Activated CD4-positive, alpha-beta T cell treated with anti-CD3 and anti-CD28 coated beads, Interleukin-2, amount 10 ng/mL, durations not matched to agents 24 days and 14 days (primary cell): Measurements from ENCODE around the gene MBNL2. TPM values are rescaled to one million over a fixed set of nuclear protein-coding genes. Genes with fewer than 3 reads are reported as not detected.
A peak's percentile ranks its signal among the peaks of the same experiment; 100 is the strongest.
"Not testable (repeated sequence)": the region's sequence is repeated elsewhere in the genome, so short reads cannot be mapped to it uniquely, and the experiment has no call there.

Experiments
- DNase-seq: peaks from one replicate; pipeline ENCODE4 v3.0.0; 2022
- H3K27ac Mint-ChIP-seq: one replicate; pipeline ENCODE4 v1.8.0; 2022; ENCODE audit warnings: mild to moderate bottlenecking, mixed read lengths
- H3K27me3 Mint-ChIP-seq: one replicate; pipeline ENCODE4 v1.8.0; 2022; ENCODE audit warnings: mixed read lengths
- H3K36me3 Mint-ChIP-seq: one replicate; pipeline ENCODE4 v1.8.0; 2022; ENCODE audit warnings: low read depth, mild to moderate bottlenecking, mixed read lengths
- H3K4me1 Mint-ChIP-seq: one replicate; pipeline ENCODE4 v1.8.0; 2021; ENCODE audit warnings: mixed read lengths
- H3K4me3 Mint-ChIP-seq: one replicate; pipeline ENCODE4 v1.8.0; 2022; ENCODE audit warnings: mild to moderate bottlenecking, moderate library complexity, mixed read lengths
- H3K9me3 Mint-ChIP-seq: one replicate; pipeline ENCODE4 v1.8.0; 2021; ENCODE audit warnings: mixed read lengths
- intact Hi-C: fragments of 100-400 bp; cut with micrococcal nuclease; formaldehyde crosslinking; loops from one replicate; pipeline ENCODE4 v1.15.1; 2023
- total RNA-seq: library from RNA; stranded (reverse); gene quantifications from 2 replicates; pipeline ENCODE4 v1.2.3, GENCODE V29; 2022

The MBNL2 gene
- total RNA-seq, 1 donor from 2014 or later: 22.0 TPM

DNA sequence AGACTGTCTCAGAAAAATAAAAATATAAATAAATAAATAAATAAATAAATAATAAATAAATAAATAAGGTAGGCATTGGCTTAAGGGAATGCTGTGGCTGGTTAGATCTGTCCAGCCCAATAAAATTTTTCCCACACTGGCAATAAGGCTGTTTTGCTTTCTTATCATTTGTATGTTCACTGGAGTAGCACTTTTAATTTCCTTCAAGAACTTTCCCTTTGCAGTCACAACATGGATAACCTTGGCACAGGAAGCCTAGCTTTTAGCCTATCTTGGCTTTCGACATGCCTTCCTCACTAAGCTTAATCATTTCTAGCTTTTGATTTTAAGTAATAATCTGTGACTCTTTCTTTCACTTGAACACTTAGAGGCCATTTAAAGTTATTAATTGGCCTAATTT is 129.9 kb downstream of the MBNL2 start:
- H3K36me3 Mint-ChIP-seq, DNase-seq, H3K27ac Mint-ChIP-seq, H3K4me1 Mint-ChIP-seq, H3K9me3 Mint-ChIP-seq, H3K27me3 Mint-ChIP-seq, H3K4me3 Mint-ChIP-seq, intact Hi-C loops: not testable (repeated sequence)

DNA sequence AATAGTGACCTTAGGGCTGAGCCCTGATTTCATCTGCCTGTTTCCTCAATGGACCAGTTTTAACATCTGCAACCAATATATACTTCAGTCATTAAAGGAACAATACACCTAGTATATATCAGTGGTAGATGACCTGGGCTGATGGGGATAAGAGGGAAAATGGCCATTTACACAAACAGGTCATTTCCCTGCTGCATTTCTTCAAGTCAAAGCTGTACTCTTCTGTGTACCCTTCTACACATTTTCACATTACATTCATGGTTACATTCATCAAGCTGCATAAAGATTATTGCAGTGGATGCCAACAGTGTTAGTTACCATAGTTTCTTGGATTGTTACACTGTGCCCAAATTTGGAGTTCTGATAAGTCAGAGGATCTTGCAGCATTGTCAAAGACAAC is 130.7 kb downstream of the MBNL2 start:
- intact Hi-C loops: no loop called here
- Mint-ChIP-seq H3K36me3 (peaks cover 5% of the 10 kb centered on the region), H3K27me3 (no peaks in the 10 kb centered on the region), H3K9me3 (no peaks in the 10 kb centered on the region), H3K4me1 (no peaks in the 10 kb centered on the region), H3K4me3 (no peak overlapping the region), H3K27ac (no peak overlapping the region)
- no peak for DNase-seq

DNA sequence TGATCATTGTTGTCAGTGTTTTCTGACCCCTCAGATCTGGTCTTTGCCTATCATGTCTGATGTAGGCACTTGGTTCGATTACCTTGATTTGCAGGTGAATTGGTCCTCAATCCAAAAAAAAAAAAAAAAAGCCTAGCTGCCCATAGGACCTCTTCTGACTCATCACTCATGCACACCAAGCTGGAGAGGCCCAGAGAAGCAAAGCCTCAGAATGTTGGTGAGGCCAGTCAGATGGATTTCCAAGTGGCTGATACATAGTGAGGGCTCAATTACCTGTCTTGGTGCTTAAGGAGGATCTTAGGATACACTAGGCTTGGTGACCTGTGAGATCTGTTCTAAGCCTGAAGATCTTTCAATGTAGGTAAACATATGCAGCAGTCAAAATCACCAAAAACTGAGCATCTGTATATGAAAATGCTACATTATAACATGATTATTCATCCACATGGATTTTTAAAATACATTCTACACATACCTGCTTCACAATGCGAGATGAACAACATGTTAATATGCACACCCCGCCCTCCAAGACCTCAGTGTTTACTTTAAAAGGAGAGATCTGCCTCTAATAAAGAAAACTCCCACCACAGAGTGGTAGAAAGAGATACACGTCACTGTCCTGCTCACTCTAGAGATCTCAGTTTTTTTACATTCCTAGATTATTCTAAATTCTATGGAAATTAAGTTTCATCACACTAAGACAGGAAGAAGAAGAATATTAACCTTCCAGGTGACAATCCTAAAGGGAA is 132.0 kb downstream of the MBNL2 start:
- H3K4me3 Mint-ChIP-seq: no peak overlapping the region
- H3K27me3 Mint-ChIP-seq: no peaks in the 10 kb centered on the region
- H3K27ac Mint-ChIP-seq: no peak overlapping the region
- peaks cover 5% of the 10 kb centered on the region for H3K36me3 Mint-ChIP-seq
- no peak for DNase-seq
- H3K4me1 Mint-ChIP-seq: no peaks in the 10 kb centered on the region
- no peaks in the 10 kb centered on the region for H3K9me3 Mint-ChIP-seq
- intact Hi-C loops: no loop called here

DNA sequence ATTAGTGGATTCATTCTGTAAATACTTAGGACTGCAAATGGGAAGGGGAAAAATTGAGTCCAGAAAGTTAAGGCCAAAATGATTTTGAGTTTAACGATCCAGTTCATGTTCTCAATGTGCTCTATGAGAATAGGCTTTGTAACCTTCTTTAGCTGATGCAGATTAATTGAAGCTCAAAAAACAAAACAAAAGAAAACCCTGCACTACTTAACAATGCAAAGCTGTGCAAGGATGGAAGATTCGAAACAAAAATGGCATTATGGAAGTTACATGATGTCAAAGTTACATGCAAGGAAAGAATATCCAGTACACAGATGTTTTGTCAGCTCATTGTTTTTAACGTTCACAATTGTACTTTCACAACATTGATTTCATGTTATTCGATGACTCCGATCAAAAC is 132.7 kb downstream of the MBNL2 start:
- H3K36me3 Mint-ChIP-seq: peaks cover 5% of the 10 kb centered on the region
- no peak overlapping the region for H3K4me3 Mint-ChIP-seq
- H3K9me3 Mint-ChIP-seq: no peaks in the 10 kb centered on the region
- DNase-seq: no peak
- no peaks in the 10 kb centered on the region for H3K4me1 Mint-ChIP-seq
- intact Hi-C loops: loop anchor here (5.0 kb wide), 1 partner anchor 338 kb away; no protein-coding TSS in a partner anchor
- H3K27ac Mint-ChIP-seq: no peak overlapping the region
- no peaks in the 10 kb centered on the region for H3K27me3 Mint-ChIP-seq

DNA sequence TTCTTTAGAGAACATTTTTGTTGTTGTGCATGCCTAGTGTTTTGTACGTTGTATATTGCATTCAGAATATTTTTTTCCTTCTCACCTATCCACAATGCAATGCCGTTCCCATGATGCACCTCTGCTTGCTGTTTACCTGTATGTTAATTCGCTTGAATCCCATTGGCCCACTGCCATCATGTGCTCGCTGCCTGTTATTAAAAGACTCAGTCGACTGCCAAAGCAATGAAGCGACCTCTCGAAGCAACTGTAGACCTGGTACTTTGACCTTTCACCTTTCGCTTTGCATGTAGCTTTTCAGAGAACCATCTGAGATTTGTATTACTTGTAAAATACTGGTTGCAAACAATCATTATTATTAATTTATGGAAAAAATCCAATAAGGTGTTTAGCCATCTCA is 134.5 kb downstream of the MBNL2 start:
- Mint-ChIP-seq H3K27ac (no peak overlapping the region), H3K27me3 (no peaks in the 10 kb centered on the region), H3K4me1 (no peaks in the 10 kb centered on the region), H3K9me3 (no peaks in the 10 kb centered on the region), H3K36me3 (peaks cover 2% of the 10 kb centered on the region), H3K4me3 (no peak overlapping the region)
- DNase-seq: no peak
- intact Hi-C loops: loop anchor here (5.0 kb wide), 1 partner anchor 339 kb away; no protein-coding TSS in a partner anchor

DNA sequence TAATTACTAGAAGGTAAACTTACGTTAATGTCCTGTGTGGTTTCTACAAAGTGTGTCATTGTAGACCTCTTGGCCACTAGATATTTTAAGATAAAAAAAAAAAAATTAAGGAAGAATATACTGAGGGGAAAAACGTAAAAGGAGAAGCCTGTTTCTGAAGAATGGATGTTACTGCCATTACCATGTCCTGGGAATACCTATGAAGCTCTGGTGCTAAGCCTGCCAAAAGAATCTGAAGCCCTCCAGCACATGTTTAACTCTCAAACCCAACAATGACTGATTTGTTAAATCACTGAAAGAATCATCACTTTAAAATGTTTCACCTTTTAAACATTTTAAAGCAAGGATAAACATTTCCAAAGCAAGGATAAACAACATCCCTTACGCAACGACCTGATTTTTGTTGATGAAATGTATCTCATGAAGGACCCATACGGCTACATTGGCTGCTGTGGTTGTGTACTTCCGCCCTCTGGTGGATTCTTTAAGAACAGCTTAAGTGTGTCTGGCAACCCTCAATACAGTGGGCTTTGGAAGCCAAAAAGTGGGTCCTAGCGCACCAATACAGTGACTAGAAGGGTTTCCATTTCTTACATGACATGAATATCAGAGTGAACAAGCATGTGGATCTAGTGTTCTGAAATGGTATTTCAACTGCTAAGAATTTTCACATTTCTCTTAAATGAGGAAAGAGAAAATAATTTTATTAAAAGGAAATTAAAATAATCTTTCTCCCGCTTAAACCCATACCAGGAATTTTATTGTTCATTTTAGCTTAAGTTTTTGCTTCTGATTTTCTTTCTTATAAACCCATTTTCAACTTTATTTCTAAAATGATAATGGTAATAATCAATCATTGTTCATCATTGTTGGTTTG is 137.3 kb downstream of the MBNL2 start:
- H3K4me1 Mint-ChIP-seq: no peaks in the 10 kb centered on the region
- intact Hi-C loops: loop anchor here (1.0 to 5.0 kb wide), 2 partner anchors 249 to 342 kb away; no protein-coding TSS in a partner anchor
- peaks cover under 1% of the 10 kb centered on the region for H3K36me3 Mint-ChIP-seq
- peak; percentile 83 for DNase-seq
- no peak overlapping the region for H3K4me3 Mint-ChIP-seq
- no peaks in the 10 kb centered on the region for H3K27me3 Mint-ChIP-seq
- no peak overlapping the region for H3K27ac Mint-ChIP-seq
- no peaks in the 10 kb centered on the region for H3K9me3 Mint-ChIP-seq

DNA sequence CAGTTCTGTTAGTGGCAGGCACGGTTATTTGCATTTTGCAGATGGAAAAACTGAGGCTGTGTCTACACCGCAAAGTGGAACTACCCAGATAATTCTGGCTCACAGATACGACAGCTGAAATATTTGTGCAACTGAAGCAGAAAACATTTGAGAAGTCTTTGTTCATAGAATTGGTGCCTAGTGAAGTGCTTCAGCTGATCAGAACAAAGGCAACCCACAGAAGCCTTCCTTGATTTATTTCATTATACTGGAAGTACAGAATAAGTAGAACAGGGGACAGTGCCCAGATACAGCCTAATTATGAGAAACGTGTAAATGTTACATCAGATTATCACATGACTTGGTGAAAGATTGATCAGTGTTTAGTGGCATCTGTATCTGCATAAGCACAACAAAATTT is 138.5 kb downstream of the MBNL2 start:
- no peak for DNase-seq
- H3K36me3 Mint-ChIP-seq: no peaks in the 10 kb centered on the region
- H3K27me3 Mint-ChIP-seq: no peaks in the 10 kb centered on the region
- no peak overlapping the region for H3K27ac Mint-ChIP-seq
- no peak overlapping the region for H3K4me3 Mint-ChIP-seq
- no peaks in the 10 kb centered on the region for H3K9me3 Mint-ChIP-seq
- intact Hi-C loops: no loop called here
- H3K4me1 Mint-ChIP-seq: peaks cover 2% of the 10 kb centered on the region

DNA sequence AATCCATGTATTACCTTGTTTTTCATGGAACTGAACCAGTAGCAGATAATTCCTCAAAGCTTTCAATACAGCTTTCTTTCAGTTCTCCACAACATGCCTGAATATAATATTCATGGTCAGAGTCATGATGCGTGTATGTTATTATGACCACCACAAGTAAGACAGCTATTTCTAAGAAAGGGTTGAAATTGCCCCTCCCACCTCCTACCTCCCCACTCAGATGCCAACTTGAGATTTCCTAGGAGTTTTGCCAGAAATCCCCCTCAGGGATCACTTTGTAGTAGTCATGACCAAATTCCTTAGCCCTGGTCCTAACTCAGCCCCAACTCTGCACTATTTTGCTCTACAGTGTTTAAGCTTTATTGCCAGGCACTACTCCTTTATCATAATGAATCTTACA is 141.9 kb downstream of the MBNL2 start:
- no peak overlapping the region for H3K4me3 Mint-ChIP-seq
- H3K36me3 Mint-ChIP-seq: peaks cover 2% of the 10 kb centered on the region
- DNase-seq: peak; percentile 16
- H3K27me3 Mint-ChIP-seq: no peaks in the 10 kb centered on the region
- no peaks in the 10 kb centered on the region for H3K9me3 Mint-ChIP-seq
- H3K4me1 Mint-ChIP-seq: peaks cover 5% of the 10 kb centered on the region
- no peak overlapping the region for H3K27ac Mint-ChIP-seq
- intact Hi-C loops: no loop called here

DNA sequence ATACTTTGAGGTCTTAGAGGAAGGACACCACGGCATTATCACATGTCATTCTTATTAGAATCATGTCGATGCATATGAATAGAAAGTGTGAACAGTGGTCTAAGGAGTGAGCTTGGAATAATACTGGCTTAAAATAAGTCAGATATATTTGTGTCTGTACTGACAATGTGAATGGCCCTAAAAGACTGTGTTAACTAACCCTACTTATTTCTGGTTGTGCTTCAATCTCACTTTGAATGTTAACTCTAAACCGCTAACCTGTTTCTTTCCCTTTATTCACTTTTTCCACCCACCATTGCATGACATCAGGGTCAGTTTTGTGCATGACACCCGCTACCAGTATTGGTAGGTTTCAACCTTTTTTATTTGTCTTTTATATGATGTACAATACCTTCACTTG is 142.7 kb downstream of the MBNL2 start:
- peaks cover 12% of the 10 kb centered on the region for H3K4me1 Mint-ChIP-seq
- no peaks in the 10 kb centered on the region for H3K9me3 Mint-ChIP-seq
- intact Hi-C loops: no loop called here
- H3K27ac Mint-ChIP-seq: no peak overlapping the region
- DNase-seq: peak; percentile 8
- no peaks in the 10 kb centered on the region for H3K27me3 Mint-ChIP-seq
- H3K4me3 Mint-ChIP-seq: no peak overlapping the region
- peaks cover 2% of the 10 kb centered on the region for H3K36me3 Mint-ChIP-seq

DNA sequence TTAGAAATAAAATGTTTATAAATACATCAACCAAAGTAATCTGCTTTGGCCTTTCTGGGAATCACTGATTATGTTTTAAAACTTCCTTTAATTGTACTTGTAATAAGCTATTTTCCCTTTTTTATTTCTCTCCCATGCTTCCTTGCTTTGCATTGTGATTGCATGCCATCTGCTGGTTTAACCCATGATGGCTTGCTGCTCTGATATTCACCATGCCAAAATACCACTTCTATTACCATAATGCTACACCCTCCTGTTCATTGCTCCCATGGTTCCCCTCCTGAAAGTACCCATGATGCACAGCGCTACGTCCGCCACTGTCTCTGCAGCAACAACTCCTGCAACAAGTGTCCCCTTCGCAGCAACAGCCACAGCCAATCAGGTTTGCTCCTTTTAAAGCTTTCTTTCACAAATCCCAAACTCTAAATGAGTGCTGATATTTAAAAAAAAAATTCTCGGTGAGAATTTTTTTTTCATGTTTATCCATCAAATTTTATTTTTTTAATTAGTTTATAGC is 144.1 kb downstream of the MBNL2 start:
- Mint-ChIP-seq H3K4me1 (peaks cover 12% of the 10 kb centered on the region), H3K27me3 (no peaks in the 10 kb centered on the region), H3K9me3 (no peaks in the 10 kb centered on the region), H3K27ac (no peak overlapping the region), H3K36me3 (peaks cover 2% of the 10 kb centered on the region), H3K4me3 (no peak overlapping the region)
- intact Hi-C loops: no loop called here
- no peak for DNase-seq

DNA sequence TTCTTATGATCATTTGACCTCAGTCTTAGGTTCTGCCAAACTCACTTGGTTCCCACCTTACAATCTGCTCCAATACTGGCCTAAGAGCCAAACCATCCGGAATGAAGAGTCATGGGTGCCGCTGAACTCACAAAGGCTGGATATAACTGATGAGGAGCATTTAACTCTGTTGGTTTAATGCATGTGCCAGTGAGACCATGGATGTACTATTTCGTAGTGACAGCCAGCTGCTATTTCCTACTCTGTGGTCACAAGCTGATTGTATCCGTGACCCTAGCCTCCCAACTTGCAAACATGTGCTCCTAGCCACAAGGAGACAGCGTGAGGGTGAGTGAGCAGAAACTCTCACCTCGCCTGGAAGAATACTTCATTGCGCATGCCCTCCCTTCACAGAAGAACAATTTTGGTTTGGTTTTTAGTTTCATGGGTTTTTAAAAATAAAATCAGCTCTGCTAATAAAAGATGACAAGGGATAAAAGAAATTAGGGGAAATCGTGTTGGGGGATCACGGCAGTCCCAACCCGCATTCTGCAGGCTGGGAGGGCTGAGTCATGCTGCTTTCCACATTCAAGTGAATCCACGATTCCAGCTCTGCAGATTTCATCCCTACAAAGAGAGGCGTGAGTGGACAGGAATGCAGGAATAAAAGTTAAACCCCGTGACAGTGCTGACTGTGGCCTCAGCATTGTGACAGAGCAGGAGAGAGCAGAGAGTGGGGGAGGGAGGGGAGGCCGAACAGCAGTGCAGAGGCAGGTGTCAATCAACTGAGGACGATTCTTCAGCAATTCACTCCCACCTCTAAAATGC is 145.1 kb downstream of the MBNL2 start:
- no peak overlapping the region for H3K27ac Mint-ChIP-seq
- no peaks in the 10 kb centered on the region for H3K27me3 Mint-ChIP-seq
- no peaks in the 10 kb centered on the region for H3K9me3 Mint-ChIP-seq
- H3K4me1 Mint-ChIP-seq: peaks cover 12% of the 10 kb centered on the region
- H3K4me3 Mint-ChIP-seq: no peak overlapping the region
- peak; percentile 27 for DNase-seq
- peaks cover 2% of the 10 kb centered on the region for H3K36me3 Mint-ChIP-seq
- intact Hi-C loops: no loop called here

DNA sequence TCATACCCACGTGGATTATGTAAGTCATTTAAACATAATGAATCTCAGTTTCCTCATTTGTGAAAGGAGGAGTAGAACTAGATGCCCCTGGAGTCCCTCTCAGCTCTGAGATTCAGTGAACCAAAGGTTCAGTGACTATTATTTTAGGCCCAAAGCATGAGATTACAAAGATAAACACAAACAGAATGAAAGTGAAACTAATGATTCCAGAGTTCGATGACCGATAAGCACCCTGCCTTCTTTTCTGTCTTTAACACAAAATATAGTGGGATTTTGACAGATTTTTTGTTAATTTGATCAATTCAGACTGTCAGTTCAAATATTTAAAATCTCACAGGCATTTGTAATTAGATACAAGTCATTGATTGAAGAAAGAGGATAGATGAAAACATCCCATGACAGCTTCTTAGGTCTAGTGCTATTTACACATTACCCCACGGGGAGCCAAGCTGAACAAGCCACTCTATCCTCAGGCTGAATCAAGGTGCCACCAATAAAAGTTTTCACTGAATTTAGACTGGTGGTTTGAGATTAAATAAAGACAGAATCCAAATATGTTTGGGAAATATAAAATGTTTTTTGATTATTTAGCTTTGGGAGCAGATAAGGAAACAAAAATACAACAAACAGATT is 147.2 kb downstream of the MBNL2 start:
- H3K27me3 Mint-ChIP-seq: no peaks in the 10 kb centered on the region
- H3K27ac Mint-ChIP-seq: peak overlapping the region; percentile 69
- H3K4me3 Mint-ChIP-seq: peak overlapping the region; percentile 84
- no peaks in the 10 kb centered on the region for H3K9me3 Mint-ChIP-seq
- intact Hi-C loops: no loop called here
- peaks cover 2% of the 10 kb centered on the region for H3K36me3 Mint-ChIP-seq
- peaks cover 12% of the 10 kb centered on the region for H3K4me1 Mint-ChIP-seq
- DNase-seq: no peak

DNA sequence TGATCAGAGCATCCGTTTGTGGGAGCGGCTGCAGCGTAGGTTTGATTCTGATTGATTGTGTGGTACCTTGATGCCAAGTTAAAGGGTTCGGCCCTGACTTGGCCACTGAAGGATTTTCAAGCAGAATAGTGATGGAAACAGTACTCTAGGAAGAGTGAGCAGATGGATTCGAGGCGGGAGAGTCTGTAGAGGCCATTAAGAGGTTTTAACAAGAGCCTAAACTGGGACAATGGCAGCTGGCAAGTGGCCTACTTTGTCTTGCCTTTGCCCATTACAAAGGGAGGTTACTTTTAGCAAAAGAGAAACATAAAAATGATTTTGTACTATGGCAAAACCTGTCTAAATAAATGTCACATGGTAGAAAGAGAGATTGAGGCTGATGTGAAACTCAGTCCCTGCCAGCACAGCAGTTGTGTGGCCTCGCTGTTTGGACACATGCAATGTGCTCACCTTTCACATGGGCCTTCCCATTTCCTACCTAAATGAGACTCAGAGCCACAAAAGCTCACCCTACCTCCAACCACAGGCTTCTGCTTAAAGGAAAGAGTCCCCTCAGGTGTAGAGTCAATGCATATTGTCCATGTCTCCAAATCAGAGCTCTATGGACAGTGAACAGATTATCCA is 149.5 kb downstream of the MBNL2 start:
- Mint-ChIP-seq H3K9me3 (no peaks in the 10 kb centered on the region), H3K36me3 (peaks cover 2% of the 10 kb centered on the region), H3K4me3 (no peak overlapping the region), H3K27ac (no peak overlapping the region), H3K4me1 (peaks cover 10% of the 10 kb centered on the region), H3K27me3 (no peaks in the 10 kb centered on the region)
- DNase-seq: no peak
- intact Hi-C loops: no loop called here
